Measurements from ENCODE around the gene ZG16. TPM values are rescaled to one million over a fixed set of nuclear protein-coding genes. Genes with fewer than 3 reads are reported as not detected.
A peak's percentile ranks its signal among the peaks of the same experiment; 100 is the strongest.

ZG16 gene
- total and polyA plus RNA-seq, 11 donors, result 0.04 to 0.08 TPM; not detected in 9

- Histone ChIP-seq H3K4me1 (peaks cover 6 to 83% (median 67%) of the 10 kb centered on the region in 12 donors), H3K4me3 (peak within 1 kb of the TSS; percentile 26 to 73 (median 62)), H3K27ac (peak within 1 kb of the TSS; percentile 82 to 99 (median 92)), H3K36me3 (peaks cover 0 to 25% (median 18%) of the 10 kb centered on the region in 9 donors), H3K9me3 (no peaks in the 10 kb centered on the region), H3K27me3 (peaks cover 0 to 4% (median 0%) of the 10 kb centered on the region in 9 donors)
- intact Hi-C loops (cut with DNase I), result loop anchor here in 5 of 10 donors (5.0 to 10.0 kb wide), 5 partner anchors 35 to 193 kb away; partner anchors contain the start of genes HIRIP3 (in 1 of the 5) and INO80E (in 1 of the 5)
- TF ChIP-seq POLR2A (IDR thresholded peaks at IDR 0.05) (no peak), CTCF (IDR thresholded peaks at IDR 0.05) (no peak)
- ATAC-seq (peak in 1 of 4 donors; percentile 0), DNase-seq (peak; percentile 69 to 87 (median 81))
- WGBS, 4 donors, result 3 to 7% (median 4%) methylated on average over 47 to 68 of the region's 69 CpGs
These were observed 34.0 kb downstream of the ZG16 start, which contains the start of gene PRRT2 for GRCh38 chr16:29811896-29812665. Gene PRRT2 (plus strand): TSS chr16:29812193. CDS start chr16:29813055, 862 bp downstream.

- intact Hi-C loops (cut with DNase I), result loop anchor here in 5 of 10 donors (5.0 to 10.0 kb wide), 5 partner anchors 34 to 192 kb away; partner anchors contain the start of genes HIRIP3 (in 1 of the 5) and INO80E (in 1 of the 5)
- Histone ChIP-seq H3K27me3 (peaks cover 0 to 4% (median 0%) of the 10 kb centered on the region in 9 donors), H3K4me1 (peaks cover 6 to 81% (median 68%) of the 10 kb centered on the region in 12 donors), H3K27ac (peak overlapping the region in 10 of 12 donors; percentile 82 to 99 (median 92)), H3K9me3 (no peaks in the 10 kb centered on the region), H3K4me3 (peak overlapping the region; percentile 26 to 73 (median 62)), H3K36me3 (peaks cover 0 to 27% (median 18%) of the 10 kb centered on the region in 9 donors)
- TF ChIP-seq CTCF (IDR thresholded peaks at IDR 0.05), result no peak
- TF ChIP-seq POLR2A (IDR thresholded peaks at IDR 0.05), result no peak
- DNase-seq (no peak), ATAC-seq (no peak)
- 69 to 79% (median 77%) methylated on average over 8 to 9 of the region's 9 CpGs for WGBS, 4 donors
These were observed 34.9 kb downstream of the ZG16 start for GRCh38 chr16:29812754-29813643.

GRCh38 chr16:29813644-29814562 is 35.8 kb downstream of the ZG16 start:
- Histone ChIP-seq H3K4me1 (peaks cover 6 to 76% (median 60%) of the 10 kb centered on the region in 12 donors), H3K27me3 (peaks cover 0 to 4% (median 0%) of the 10 kb centered on the region in 9 donors), H3K4me3 (no peak overlapping the region), H3K27ac (peak overlapping the region in 3 of 12 donors; percentile 10 to 97 (median 92)), H3K36me3 (peaks cover 0 to 29% (median 21%) of the 10 kb centered on the region in 9 donors), H3K9me3 (no peaks in the 10 kb centered on the region)
- DNase-seq (no peak), ATAC-seq (no peak)
- 75 to 78% (median 76%) methylated on average over 23 to 24 of the region's 24 CpGs for WGBS, 4 donors
- intact Hi-C loops (cut with DNase I), result loop anchor here in 5 of 10 donors (5.0 to 10.0 kb wide), 5 partner anchors 33 to 191 kb away; partner anchors contain the start of genes HIRIP3 (in 1 of the 5) and INO80E (in 1 of the 5)
- TF ChIP-seq CTCF (IDR thresholded peaks at IDR 0.05) (no peak), POLR2A (IDR thresholded peaks at IDR 0.05) (no peak)
